ENCODE measurements around the gene ATP6V1C2.
"Not testable (repeated sequence)": the region's sequence is repeated elsewhere in the genome, so short reads cannot be mapped to it uniquely, and the experiment has no call there.

Gene ATP6V1C2

DNA sequence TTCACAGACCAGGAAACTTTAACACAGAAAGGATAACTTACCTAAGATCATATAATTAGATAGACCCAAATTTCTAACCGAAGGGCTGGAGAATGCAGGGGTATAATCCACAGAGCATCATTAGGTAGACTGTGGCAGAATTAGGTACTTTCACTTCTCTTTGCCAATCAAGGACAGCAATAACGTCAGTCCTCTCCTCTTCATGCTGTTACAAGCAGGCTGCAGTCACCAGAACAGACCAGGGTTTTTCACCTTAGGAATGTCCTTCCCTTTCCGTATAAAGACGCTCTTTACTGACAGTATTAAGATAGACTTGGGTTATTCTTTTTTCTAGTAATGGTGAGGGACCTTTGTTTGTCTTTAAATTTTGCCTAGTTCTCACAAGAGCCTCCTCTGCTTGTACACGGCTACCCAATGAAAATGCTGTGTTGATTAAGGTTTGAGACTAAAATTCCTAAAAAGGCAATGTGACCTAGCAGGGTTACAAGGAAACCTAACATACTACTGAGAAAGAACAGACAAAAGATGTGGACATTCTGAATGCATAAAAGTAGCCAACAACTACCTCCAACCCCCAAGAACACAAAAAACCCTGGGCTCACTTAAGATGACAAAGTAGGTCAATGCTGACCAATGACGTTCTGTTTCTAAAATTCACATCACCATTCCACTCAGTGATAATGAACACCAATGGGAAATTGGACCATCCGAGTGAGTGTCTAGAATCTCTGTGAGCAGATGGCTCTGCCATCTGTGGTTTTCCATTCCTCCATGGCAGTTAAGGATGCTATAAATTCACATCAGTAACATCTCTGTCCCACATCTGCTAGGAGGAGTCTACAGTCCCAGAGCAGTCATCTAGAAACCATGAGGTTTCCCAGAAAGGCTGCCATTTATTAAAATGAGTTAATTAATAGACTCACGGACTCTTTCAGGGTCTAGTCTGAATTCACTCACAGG is 89.1 kb downstream of the ATP6V1C2 start:
- Mint-ChIP-seq H3K4me3 (peak overlapping the region; percentile 88 to 90), H3K27me3 (no peaks in the 10 kb centered on the region), H3K4me1 (ENCODE audit: low read depth in 2 of 2) (peaks cover 34 to 40% of the 10 kb centered on the region in 2 donors), H3K27ac (peak overlapping the region; percentile 86 to 92), H3K36me3 (ENCODE audit: insufficient read depth) (peaks cover 16% of the 10 kb centered on the region), H3K9me3 (no peaks in the 10 kb centered on the region)
- ATAC-seq (replicated peaks) (peak; percentile 16), DNase-seq (no peak)

DNA sequence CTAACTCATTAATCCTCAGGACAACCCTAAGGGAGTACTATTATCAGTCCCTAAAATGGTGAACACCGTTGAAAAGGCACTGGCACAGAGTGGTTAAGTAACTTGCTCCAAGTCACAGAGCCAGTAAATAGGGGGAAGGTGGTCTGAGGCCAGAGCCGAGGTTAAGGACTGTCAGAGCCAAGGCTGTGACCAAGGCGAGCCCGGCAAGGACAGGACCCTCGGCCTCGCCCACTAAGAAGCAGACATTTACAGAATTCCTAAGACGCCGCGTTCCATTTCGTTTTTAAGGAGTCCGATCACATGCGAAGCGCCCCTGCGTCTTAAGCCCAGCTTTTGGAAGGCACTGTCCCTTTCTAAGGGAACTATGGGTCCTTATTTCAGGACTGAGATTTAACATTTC is 90.1 kb downstream of the ATP6V1C2 start:
- peaks cover 16% of the 10 kb centered on the region for H3K36me3 Mint-ChIP-seq (ENCODE audit: insufficient read depth)
- H3K4me3 Mint-ChIP-seq: peak overlapping the region; percentile 88 to 90
- H3K9me3 Mint-ChIP-seq: no peaks in the 10 kb centered on the region
- H3K27ac Mint-ChIP-seq: peak overlapping the region; percentile 86 to 92
- no peaks in the 10 kb centered on the region for H3K27me3 Mint-ChIP-seq
- DNase-seq (no peak), ATAC-seq (replicated peaks) (no peak)
- H3K4me1 Mint-ChIP-seq (ENCODE audit: low read depth in 2 of 2): peaks cover 32 to 40% of the 10 kb centered on the region in 2 donors

DNA sequence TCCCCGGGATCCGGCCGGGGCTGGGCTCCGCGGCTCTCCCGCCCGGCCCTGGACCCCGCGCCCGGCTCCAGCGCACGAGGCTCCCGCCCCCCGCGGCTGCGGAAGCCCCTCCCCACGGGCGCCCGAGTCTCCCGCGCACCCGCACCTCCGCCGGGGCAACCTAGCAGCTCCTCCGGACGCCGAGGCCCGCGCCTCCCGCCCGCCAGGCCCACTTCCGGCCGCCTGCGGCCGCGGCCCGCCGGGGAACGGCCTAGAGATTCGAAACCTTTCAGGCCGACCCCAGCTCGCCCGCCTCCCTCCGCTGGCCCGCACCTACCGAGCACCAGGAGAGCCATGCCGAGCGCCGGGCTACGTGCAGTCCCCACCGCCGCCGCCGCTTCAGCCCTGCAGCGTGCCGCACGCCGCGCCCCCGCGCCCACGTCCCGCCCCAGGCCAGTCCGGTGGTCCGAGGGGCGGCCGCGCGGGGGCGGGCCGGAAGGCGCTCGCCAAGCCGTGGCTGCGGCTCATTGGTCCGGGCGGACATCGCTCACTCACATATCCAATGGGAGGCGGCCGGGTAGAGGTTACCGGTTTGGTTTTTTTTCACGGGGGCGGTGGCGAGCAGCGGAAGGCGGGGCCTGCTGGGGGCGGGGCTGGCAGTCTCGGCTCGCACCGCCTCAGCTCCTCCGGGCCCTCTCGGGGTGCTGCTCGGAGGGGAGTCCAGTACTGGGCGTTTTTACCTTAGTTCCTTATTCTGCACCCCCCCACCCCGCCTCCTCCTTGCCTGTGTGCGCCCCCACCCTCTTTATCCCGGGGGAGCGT is 91.1 kb downstream of the ATP6V1C2 start, which contains the start of gene PDIA6:
Gene PDIA6 (minus strand): TSS at position 424 of the 801 bp plus-strand sequence. CDS start 89 bp downstream, at position 335.
- H3K36me3 Mint-ChIP-seq (ENCODE audit: insufficient read depth): peaks cover 16% of the 10 kb centered on the region
- peak within 1 kb of the TSS; percentile 86 to 92 for H3K27ac Mint-ChIP-seq
- ATAC-seq (replicated peaks) (peak; percentile 90), DNase-seq (peak; percentile 94 to 95 (median 95))
- H3K4me1 Mint-ChIP-seq (ENCODE audit: low read depth in 2 of 2): peaks cover 26 to 34% of the 10 kb centered on the region in 2 donors
- no peaks in the 10 kb centered on the region for H3K9me3 Mint-ChIP-seq
- H3K27me3 Mint-ChIP-seq: peaks cover 0 to 3% of the 10 kb centered on the region in 2 donors
- H3K4me3 Mint-ChIP-seq: peak within 1 kb of the TSS; percentile 88 to 90

DNA sequence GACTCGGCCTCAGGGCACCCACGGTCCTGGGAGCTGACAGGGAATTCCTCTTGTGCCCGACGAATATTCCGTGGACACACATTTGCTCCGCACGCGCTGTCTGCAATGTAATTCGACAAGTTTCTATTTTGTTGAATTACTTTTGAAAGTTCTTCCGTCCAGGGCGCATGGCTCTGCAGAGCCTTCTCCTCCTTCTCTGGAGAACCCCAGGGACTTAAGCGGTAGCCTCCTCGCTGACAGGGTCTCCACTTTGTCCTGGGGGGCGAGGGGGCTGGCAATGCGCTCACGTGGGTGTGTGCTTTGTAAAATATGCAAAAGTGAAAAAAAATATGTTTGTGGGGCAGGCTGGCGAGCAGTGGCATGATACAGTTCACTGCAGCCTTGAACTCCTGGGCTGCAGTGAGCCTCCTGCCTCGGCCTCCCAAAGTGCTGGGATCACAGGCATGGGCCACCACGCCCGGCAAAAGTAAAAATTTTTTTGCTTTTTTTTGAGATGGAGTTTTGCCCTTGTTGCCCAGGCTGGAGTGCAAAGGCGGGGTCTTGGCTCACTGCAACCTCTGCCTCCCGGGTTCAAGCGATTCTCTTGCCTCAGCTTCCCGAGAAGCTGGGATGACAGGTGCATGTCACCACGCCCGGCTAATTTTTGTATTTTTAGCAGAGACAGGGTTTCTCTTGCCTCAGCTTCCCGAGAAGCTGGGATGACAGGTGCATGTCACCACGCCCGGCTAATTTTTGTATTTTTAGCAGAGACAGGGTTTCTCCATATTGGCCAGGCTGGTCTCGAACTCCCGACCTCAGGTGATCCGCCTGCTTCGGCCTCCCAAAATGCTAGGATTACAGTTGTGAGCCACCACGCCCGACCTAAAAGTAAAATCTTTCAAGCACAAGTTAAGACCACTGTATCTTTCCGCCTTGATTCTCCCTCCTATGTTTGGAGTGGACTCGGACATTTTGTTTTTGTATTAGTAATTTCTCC is 92.0 kb downstream of the ATP6V1C2 start:
- not testable (repeated sequence) for H3K9me3 Mint-ChIP-seq; ATAC-seq (replicated peaks); H3K27me3 Mint-ChIP-seq
- DNase-seq: peak in 1 of 3 experiments; percentile 21
- H3K4me3 Mint-ChIP-seq: peak overlapping the region; percentile 88 to 90
- peak overlapping the region in 1 of 2 donors; percentile 51 for H3K27ac Mint-ChIP-seq
- peaks cover 19 to 25% of the 10 kb centered on the region in 2 donors for H3K4me1 Mint-ChIP-seq (ENCODE audit: low read depth in 2 of 2)
- H3K36me3 Mint-ChIP-seq (ENCODE audit: insufficient read depth): peaks cover 16% of the 10 kb centered on the region

DNA sequence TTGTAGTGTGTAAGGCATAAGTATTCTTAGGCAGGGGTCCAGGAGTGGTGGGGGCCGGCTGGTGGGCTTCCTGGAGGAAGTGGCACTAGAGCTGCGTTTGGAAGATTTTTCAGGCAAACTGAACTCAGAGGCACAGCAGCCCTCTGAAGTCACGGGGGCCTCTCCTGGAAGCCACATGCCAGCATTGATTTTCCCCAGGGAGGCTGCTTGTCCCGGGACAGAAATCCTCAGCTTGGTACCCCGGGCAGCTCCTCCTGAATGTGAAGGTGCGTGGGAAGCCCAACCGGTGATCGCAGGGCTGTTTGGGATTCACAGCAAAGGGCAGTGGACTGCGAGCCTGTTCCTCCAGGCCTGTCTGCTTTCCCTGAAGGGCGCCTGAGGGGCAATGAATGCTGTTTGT is 92.7 kb downstream of the ATP6V1C2 start:
- H3K27ac Mint-ChIP-seq: no peak overlapping the region
- DNase-seq: no peak
- H3K4me3 Mint-ChIP-seq: peak overlapping the region; percentile 9 to 90
- no peaks in the 10 kb centered on the region for H3K9me3 Mint-ChIP-seq
- H3K36me3 Mint-ChIP-seq (ENCODE audit: insufficient read depth): peaks cover 16% of the 10 kb centered on the region
- peaks cover 18 to 22% of the 10 kb centered on the region in 2 donors for H3K4me1 Mint-ChIP-seq (ENCODE audit: low read depth in 2 of 2)
- no peak for ATAC-seq (replicated peaks)
- H3K27me3 Mint-ChIP-seq: peaks cover 5 to 13% of the 10 kb centered on the region in 2 donors

DNA sequence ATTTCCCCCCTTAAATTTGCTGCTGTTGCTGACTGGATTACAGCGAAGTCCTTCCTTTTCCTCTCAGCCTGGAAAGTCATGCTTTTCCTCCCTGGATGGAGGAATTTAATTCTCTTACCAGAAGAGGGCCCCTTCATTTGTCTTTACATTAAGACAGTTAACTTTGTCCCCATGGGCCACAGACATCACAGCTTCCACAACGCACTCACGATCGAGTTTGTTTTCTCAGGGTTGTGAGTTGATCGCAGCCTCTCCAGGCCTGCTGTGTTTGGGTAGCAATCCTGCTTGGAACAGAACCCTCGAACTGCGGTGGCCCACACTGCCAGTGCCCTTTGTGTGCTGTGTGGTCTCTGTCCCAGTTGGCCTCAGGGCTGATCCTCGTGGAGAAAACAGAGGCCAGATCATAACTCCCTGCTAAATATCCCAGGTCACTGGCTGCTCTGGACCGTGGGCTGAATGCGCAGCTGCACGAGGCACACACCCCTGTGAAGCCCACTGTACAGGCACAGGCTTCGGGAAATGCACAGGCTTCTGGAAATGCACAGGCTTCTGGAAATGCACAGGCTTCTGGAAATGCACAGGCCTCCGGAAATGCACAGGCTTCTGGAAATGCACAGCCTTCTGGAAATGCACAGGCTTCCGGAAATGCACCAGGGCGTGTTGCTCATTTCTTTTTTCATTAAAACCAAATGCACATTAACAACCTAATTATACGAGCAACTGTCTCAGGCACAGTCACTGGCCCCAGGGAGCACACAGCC is 93.3 kb downstream of the ATP6V1C2 start:
- no peak for DNase-seq
- Mint-ChIP-seq H3K9me3 (no peaks in the 10 kb centered on the region), H3K4me3 (peak overlapping the region; percentile 9 to 90), H3K27me3 (peaks cover 9 to 19% of the 10 kb centered on the region in 2 donors), H3K36me3 (ENCODE audit: insufficient read depth) (peaks cover 16% of the 10 kb centered on the region), H3K27ac (no peak overlapping the region), H3K4me1 (ENCODE audit: low read depth in 2 of 2) (peaks cover 18 to 19% of the 10 kb centered on the region in 2 donors)
- no peak for ATAC-seq (replicated peaks)

- Mint-ChIP-seq H3K36me3 (ENCODE audit: insufficient read depth) (peaks cover 4% of the 10 kb centered on the region), H3K9me3 (no peaks in the 10 kb centered on the region), H3K27me3 (peaks cover 26 to 37% of the 10 kb centered on the region in 2 donors), H3K27ac (no peak overlapping the region), H3K4me3 (no peak overlapping the region), H3K4me1 (ENCODE audit: low read depth in 2 of 2) (no peaks in the 10 kb centered on the region)
- DNase-seq (no peak), ATAC-seq (replicated peaks) (no peak)
These were observed 96.0 kb downstream of the ATP6V1C2 start for GRCh38 chr2:10817413-10817812.

GRCh38 chr2:10818305-10818704 is 96.9 kb downstream of the ATP6V1C2 start:
- DNase-seq; ATAC-seq (replicated peaks); H3K4me1 Mint-ChIP-seq (ENCODE audit: low read depth in 2 of 2); H3K36me3 Mint-ChIP-seq (ENCODE audit: insufficient read depth); H3K9me3 Mint-ChIP-seq; H3K27ac Mint-ChIP-seq; H3K4me3 Mint-ChIP-seq: not testable (repeated sequence)
- H3K27me3 Mint-ChIP-seq: peaks cover 26 to 44% of the 10 kb centered on the region in 2 donors

GRCh38 chr2:10818984-10819383 is 97.6 kb downstream of the ATP6V1C2 start:
- ATAC-seq (replicated peaks) (no peak), DNase-seq (no peak)
- H3K4me1 Mint-ChIP-seq (ENCODE audit: low read depth in 2 of 2): no peaks in the 10 kb centered on the region
- H3K4me3 Mint-ChIP-seq: no peak overlapping the region
- H3K27ac Mint-ChIP-seq: no peak overlapping the region
- H3K27me3 Mint-ChIP-seq: peaks cover 28 to 50% of the 10 kb centered on the region in 2 donors
- H3K9me3 Mint-ChIP-seq: no peaks in the 10 kb centered on the region
- no peaks in the 10 kb centered on the region for H3K36me3 Mint-ChIP-seq (ENCODE audit: insufficient read depth)

DNA sequence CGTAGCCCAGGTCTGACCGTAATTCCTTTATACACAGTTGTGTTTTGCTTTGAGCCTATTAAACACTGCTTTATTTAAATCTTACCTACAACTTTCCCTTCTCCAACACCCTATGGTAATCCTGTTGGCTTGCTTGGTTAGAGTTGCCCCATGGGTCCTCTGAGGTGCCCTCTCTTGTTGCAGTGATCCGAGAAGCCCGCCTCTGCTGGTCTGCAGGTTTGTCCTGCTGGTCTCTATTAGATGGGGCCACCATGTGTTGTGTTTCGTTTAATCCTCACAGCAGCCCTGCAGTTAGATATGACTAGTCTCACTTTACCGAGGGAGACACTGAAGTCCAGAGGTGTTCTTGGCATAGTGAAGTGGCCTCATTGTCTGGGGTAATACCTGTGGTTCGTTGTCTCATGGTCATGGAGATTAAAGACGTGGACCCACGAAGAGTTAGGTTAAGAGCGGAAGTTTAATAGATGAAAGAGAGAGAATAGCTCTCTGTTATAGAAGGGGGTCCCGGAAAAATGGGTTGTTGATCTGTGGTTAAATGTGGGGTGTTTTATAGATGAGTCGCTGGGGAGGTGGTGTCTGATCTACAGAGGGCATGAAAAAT is 98.4 kb downstream of the ATP6V1C2 start:
- Mint-ChIP-seq H3K36me3 (ENCODE audit: insufficient read depth) (no peaks in the 10 kb centered on the region), H3K27ac (no peak overlapping the region), H3K9me3 (no peaks in the 10 kb centered on the region), H3K4me1 (ENCODE audit: low read depth in 2 of 2) (no peaks in the 10 kb centered on the region), H3K4me3 (no peak overlapping the region), H3K27me3 (peaks cover 32 to 59% of the 10 kb centered on the region in 2 donors)
- no peak for DNase-seq
- ATAC-seq (replicated peaks): no peak

GRCh38 chr2:10820562-10820961 is 99.1 kb downstream of the ATP6V1C2 start:
- no peaks in the 10 kb centered on the region for H3K36me3 Mint-ChIP-seq (ENCODE audit: insufficient read depth)
- no peak overlapping the region for H3K27ac Mint-ChIP-seq
- no peak for DNase-seq
- H3K27me3 Mint-ChIP-seq: peaks cover 39 to 66% of the 10 kb centered on the region in 2 donors
- H3K4me3 Mint-ChIP-seq: no peak overlapping the region
- no peaks in the 10 kb centered on the region for H3K4me1 Mint-ChIP-seq (ENCODE audit: low read depth in 2 of 2)
- ATAC-seq (replicated peaks): no peak
- H3K9me3 Mint-ChIP-seq: no peaks in the 10 kb centered on the region

Data from effector memory CD8-positive, alpha-beta T cell (primary cell).